HepG2 (cell line): ENCODE results near the gene NKX1-1. TPM values are rescaled to one million over a fixed set of nuclear protein-coding genes. Genes with fewer than 3 reads are reported as not detected.

Source experiments
- ATAC-seq: fragments of 200-7000 bp; cut with Tn5 transposase; 3 replicates; pipeline ENCODE4 v1.9.1; 2020; ENCODE audit warnings: mild to moderate bottlenecking, moderate library complexity
- BruUV-seq: library from RNA; stranded (reverse); fragments of 400-500 nt; replicated peaks from 2 replicates; lab custom pipeline; 2021; lab: Mats Ljungman, UMichigan
- CTCF ChIA-PET: fragments of 300-600 bp; formaldehyde crosslinking; extraction: SDS; loops from one replicate; lab custom pipeline; 2021; ENCODE audit warnings: low total read pairs, inconsistent platforms, low intra/inter-chr PET ratio; lab: Yijun Ruan, JAX
- POLR2A ChIA-PET: fragments of 350-600 bp; sonication (Branson Sonifier 250); formaldehyde crosslinking; loops from one replicate; lab custom pipeline; 2020; ENCODE audit warnings: antibody characterized with exemption, inconsistent platforms; lab: Yijun Ruan, JAX
- DNase-seq: peaks from one replicate; pipeline ENCODE4 v3.0.0-alpha.2; 2015; ENCODE audit warnings: low spot score
- FAIRE-seq: peaks from 3 replicates; lab custom pipeline; 2011; peaks lifted over from hg19 to GRCh38; lab: Jason Lieb, UNC
- H2AFZ ChIP-seq: one replicate; pipeline ENCODE4 v1.6.1; 2011; ENCODE audit warnings: low read length, inconsistent platforms
- H3K27ac ChIP-seq: fragments of 300-600 bp; 3 replicates; pipeline ENCODE4 v1.8.0; 2011; ENCODE audit warnings: mixed run types, mild to moderate bottlenecking, mixed read lengths, low read length, inconsistent platforms; ENCODE audit not compliant: insufficient read depth; ENCODE audit errors: extremely low read length
- H3K27me3 ChIP-seq, 2 experiments: fragments of 200-600 bp in 1 of 2; 2 replicates in 1 of 2; 3 replicates in 1 of 2; pipeline versions ENCODE4 v1.6.0 to v1.8.0; 2011; ENCODE audit warnings: low read length in 2 of 2, mild to moderate bottlenecking in 2 of 2, moderate library complexity in 2 of 2, inconsistent platforms in 1 of 2; ENCODE audit not compliant: insufficient read depth in 2 of 2, control insufficient read depth in 1 of 2
- H3K36me3 ChIP-seq, 2 experiments: fragments of 200-600 bp in 1 of 2; replicated peaks in 1 of 2; 2 replicates in 1 of 2; 3 replicates in 1 of 2; pipeline versions ENCODE4 v1.5.1 to v1.8.0; 2011; ENCODE audit warnings: low read length in 2 of 2, inconsistent platforms in 1 of 2; ENCODE audit not compliant: insufficient read depth in 2 of 2, control insufficient read depth in 1 of 2
- H3K4me1 ChIP-seq: 2 replicates; pipeline ENCODE4 v1.5.1; 2012; ENCODE audit warnings: low read length, inconsistent platforms; ENCODE audit not compliant: insufficient read depth
- H3K4me2 ChIP-seq: 2 replicates; pipeline ENCODE4 v1.6.0; 2011; ENCODE audit warnings: low read depth, low read length, inconsistent platforms
- H3K4me3 ChIP-seq, 3 experiments: fragments of 200-600 bp in 1 of 3; sonication (generic), shearing (Covaris generic) in 1 of 3; replicated peaks in 1 of 3; 2 replicates each; pipeline ENCODE4 v1.5.1; 2011 to 2016; ENCODE audit warnings: low read length in 3 of 3, inconsistent platforms in 2 of 3, low read depth in 2 of 3, mild to moderate bottlenecking in 2 of 3, control low read depth in 1 of 3, mixed read lengths in 1 of 3; ENCODE audit not compliant: insufficient read depth in 1 of 3
- H3K79me2 ChIP-seq: one replicate; pipeline ENCODE4 v1.6.1; 2011; ENCODE audit warnings: low read length, inconsistent platforms; ENCODE audit not compliant: insufficient read depth
- H3K9ac ChIP-seq: 2 replicates; pipeline ENCODE4 v1.6.0; 2011; ENCODE audit warnings: mild to moderate bottlenecking, low read depth, low read length, inconsistent platforms; ENCODE audit not compliant: insufficient read depth
- H3K9me3 ChIP-seq: 2 replicates; pipeline ENCODE4 v1.5.1; 2012; ENCODE audit warnings: mild to moderate bottlenecking, low read length
- H4K20me1 ChIP-seq: 2 replicates; pipeline ENCODE4 v1.6.0; 2011; ENCODE audit warnings: inconsistent platforms, mild to moderate bottlenecking, low read length, moderate library complexity; ENCODE audit not compliant: insufficient read depth
- ARID2 ChIP-seq: sonication (generic); formaldehyde crosslinking; IDR thresholded peaks from 2 replicates; pipeline ENCODE4 v1.8.1; 2022; ENCODE audit warnings: mild to moderate bottlenecking, missing genetic modification reagents, borderline replicate concordance
- DZIP1 ChIP-seq: sonication (generic); formaldehyde crosslinking; IDR thresholded peaks from 2 replicates; pipeline ENCODE4 v1.5.0; 2020; ENCODE audit warnings: mild to moderate bottlenecking, missing genetic modification reagents
- ZNF513 ChIP-seq: sonication (generic); formaldehyde crosslinking; conservative IDR thresholded peaks from 2 replicates; pipeline ENCODE4 v1.5.0; 2020; ENCODE audit warnings: missing genetic modification reagents
- WGBS: methylation state at CpG from one replicate; pipeline ENCODE4 v1.1.6; 2017; ENCODE audit warnings: low lambda C conversion rate; 5-methylcytosine and 5-hydroxymethylcytosine counted together
- in situ Hi-C: cut with HindIII; loops from 2 replicates; pipeline ENCODE4 v1.10.0; 2017; ENCODE audit warnings: low pct_unique_long_range_greater_than_20kb; ENCODE audit not compliant: extremely low pct_ligation_motif_present
- intact Hi-C: fragments of 100-400 bp; cut with micrococcal nuclease; formaldehyde crosslinking; loops from one replicate; pipeline ENCODE4 v1.10.0; 2022; ENCODE audit not compliant: unreplicated experiment
- polyA plus RNA-seq, 8 experiments: library from polyadenylated mRNA; depleted of rRNA in 3 of 8; stranded (reverse) in 7 of 8; unstranded in 1 of 8; fragments of >200 nt; fragmentation: Illumina TruSeq in 4 of 8; extraction: Trizol in 4 of 8; gene quantifications; 2 replicates each; pipeline versions ENCODE4 v1.2.1 to v1.2.3, GENCODE V29; 2011 to 2016; ENCODE audit warnings: low read depth in 4 of 8, missing spikeins in 1 of 8, mixed read lengths in 1 of 8; ENCODE audit not compliant: insufficient read depth in 1 of 8
- total RNA-seq, 5 experiments: library from RNA; depleted of rRNA; stranded (reverse); fragments of >200 nt; fragmentation: Illumina TruSeq; extraction: Trizol; gene quantifications; 2 replicates each; pipeline ENCODE4 v1.2.3, GENCODE V29; 2016; ENCODE audit warnings: low read depth in 1 of 5
- TF ChIP-seq, protein P1 (sequence below): sonication (generic); formaldehyde crosslinking; conservative IDR thresholded peaks from 2 replicates; pipeline ENCODE4 v1.8.0; 2022; ENCODE audit warnings: missing genetic modification reagents

NKX1-1 gene
- total and polyA plus RNA-seq, 2 of the 13 experiments (the other 11 are each of a cell fraction or from before 2014, with no cell fraction given), result not detected

DNA sequence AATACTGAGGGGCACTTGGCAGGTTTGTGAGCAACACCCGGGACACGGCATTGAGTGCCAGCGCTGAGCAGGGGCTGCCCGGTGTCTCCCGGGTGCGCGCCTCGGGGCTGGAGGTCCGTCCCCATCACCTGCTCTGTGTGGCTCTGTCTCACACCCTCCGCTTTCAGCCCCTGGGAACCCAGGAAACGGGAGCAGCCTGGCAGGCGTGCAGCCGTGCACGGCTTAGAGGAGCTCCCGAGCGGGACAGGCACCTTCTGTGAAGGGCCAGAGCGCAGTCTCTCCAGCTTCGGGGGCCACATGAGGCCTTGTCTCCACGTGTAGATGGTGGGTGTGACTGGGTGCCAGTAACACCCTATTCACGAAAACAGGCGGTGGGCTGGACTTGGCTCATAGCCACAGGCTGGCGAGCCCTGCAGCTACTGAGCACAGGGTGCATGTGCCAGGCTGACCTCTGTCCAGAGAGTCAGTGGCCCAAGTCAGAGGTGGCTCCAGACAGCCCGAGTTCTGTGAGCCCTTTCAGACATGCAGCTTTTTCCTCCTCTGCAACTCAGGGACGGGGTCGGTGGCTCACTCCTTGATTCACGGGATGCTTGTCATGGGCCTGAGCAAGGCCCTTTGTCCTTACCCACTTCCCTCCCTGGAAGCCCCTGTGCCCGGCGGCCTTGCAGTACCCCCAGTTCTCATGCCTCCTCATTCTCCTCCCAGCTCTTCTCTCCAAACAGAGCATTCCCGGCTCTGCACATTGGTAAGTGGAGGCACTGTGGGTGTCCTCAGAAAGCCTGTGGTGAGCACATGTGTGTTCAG lies 35.7 kb downstream of the NKX1-1 start:
- Histone ChIP-seq H3K4me2 (no peak overlapping the region), H3K27me3 (no peaks in the 10 kb centered on the region), H3K27ac (no peak overlapping the region), H3K9me3 (no peaks in the 10 kb centered on the region), H2AFZ (no peak overlapping the region), H3K79me2 (no peaks in the 10 kb centered on the region), H3K4me3 (no peak overlapping the region), H4K20me1 (no peaks in the 10 kb centered on the region), H3K9ac (no peak overlapping the region), H3K36me3 (peaks cover 4 to 32% of the 10 kb centered on the region in 2 experiments; a peak in 4 of 5 replicates), H3K4me1 (no peaks in the 10 kb centered on the region)
- DNase-seq (no peak), ATAC-seq (no peak), FAIRE-seq (no peak)
- BruUV-seq, result no TSS peak
- TF ChIP-seq DZIP1 (0 out of 2 replicates have a peak, but pooled peaks have one; percentile 29), ARID2 (CRISPR knock-in tag) (no peak), ZNF513 (no peak)
- TF ChIP-seq, protein P1, sequence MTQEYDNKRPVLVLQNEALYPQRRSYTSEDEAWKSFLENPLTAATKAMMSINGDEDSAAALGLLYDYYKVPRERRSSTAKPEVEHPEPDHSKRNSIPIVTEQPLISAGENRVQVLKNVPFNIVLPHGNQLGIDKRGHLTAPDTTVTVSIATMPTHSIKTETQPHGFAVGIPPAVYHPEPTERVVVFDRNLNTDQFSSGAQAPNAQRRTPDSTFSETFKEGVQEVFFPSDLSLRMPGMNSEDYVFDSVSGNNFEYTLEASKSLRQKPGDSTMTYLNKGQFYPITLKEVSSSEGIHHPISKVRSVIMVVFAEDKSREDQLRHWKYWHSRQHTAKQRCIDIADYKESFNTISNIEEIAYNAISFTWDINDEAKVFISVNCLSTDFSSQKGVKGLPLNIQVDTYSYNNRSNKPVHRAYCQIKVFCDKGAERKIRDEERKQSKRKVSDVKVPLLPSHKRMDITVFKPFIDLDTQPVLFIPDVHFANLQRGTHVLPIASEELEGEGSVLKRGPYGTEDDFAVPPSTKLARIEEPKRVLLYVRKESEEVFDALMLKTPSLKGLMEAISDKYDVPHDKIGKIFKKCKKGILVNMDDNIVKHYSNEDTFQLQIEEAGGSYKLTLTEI, result no peak
- in situ Hi-C loops (no loop called here), intact Hi-C loops (no loop called here)
- WGBS, result 99% methylated on average over 6 of the region's 29 CpGs
- POLR2A ChIA-PET, result no interaction called here
- CTCF ChIA-PET, result no interaction called here
